Testis (tissue), 2 donors: ENCODE data around the gene DNAJC30.

Source experiments
- POLR2A ChIP-seq: fragments of 450-650 bp; IDR thresholded peaks from one replicate; pipeline ENCODE4 v1.6.1; 2017; ENCODE audit warnings: antibody characterized with exemption, mild to moderate bottlenecking, moderate library complexity
- TF ChIP-seq, protein P1 (sequence below), 3 experiments: fragments of 450-650 bp in 2 of 3; fragments of 200-600 bp in 1 of 3; sonication (generic) in 1 of 3; IDR thresholded peaks; one replicate each; pipeline ENCODE4 v1.5.1; 2016 to 2019; ENCODE audit warnings: antibody characterized with exemption in 3 of 3, mild to moderate bottlenecking in 2 of 3, moderate library complexity in 1 of 3

GRCh38 chr7:73680501-73680900, 2.8 kb downstream of the DNAJC30 start:
- no peak for TF ChIP-seq POLR2A
- TF ChIP-seq, protein P1, sequence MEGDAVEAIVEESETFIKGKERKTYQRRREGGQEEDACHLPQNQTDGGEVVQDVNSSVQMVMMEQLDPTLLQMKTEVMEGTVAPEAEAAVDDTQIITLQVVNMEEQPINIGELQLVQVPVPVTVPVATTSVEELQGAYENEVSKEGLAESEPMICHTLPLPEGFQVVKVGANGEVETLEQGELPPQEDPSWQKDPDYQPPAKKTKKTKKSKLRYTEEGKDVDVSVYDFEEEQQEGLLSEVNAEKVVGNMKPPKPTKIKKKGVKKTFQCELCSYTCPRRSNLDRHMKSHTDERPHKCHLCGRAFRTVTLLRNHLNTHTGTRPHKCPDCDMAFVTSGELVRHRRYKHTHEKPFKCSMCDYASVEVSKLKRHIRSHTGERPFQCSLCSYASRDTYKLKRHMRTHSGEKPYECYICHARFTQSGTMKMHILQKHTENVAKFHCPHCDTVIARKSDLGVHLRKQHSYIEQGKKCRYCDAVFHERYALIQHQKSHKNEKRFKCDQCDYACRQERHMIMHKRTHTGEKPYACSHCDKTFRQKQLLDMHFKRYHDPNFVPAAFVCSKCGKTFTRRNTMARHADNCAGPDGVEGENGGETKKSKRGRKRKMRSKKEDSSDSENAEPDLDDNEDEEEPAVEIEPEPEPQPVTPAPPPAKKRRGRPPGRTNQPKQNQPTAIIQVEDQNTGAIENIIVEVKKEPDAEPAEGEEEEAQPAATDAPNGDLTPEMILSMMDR (IDR thresholded peaks at IDR 0.05): no peak
